HepG2 (cell line): ENCODE measurements around the gene AGAP1. TPM values are rescaled to one million over a fixed set of nuclear protein-coding genes. Genes with fewer than 3 reads are reported as not detected.

Source experiments
- ETV6 ChIP-seq: sonication (generic); formaldehyde crosslinking; conservative IDR thresholded peaks from 2 replicates; pipeline ENCODE4 v1.4.0; 2020; ENCODE audit warnings: missing genetic modification reagents
- GMEB1 ChIP-seq: sonication (generic); formaldehyde crosslinking; IDR thresholded peaks from 2 replicates; pipeline ENCODE4 v1.5.1; 2020; ENCODE audit warnings: missing genetic modification reagents, mild to moderate bottlenecking, borderline replicate concordance
- HMG20A ChIP-seq: IDR thresholded peaks from 2 replicates; pipeline ENCODE4 v1.6.1; 2016; ENCODE audit warnings: borderline replicate concordance
- KMT2B ChIP-seq: IDR thresholded peaks from 2 replicates; pipeline ENCODE4 v1.6.1; 2016; ENCODE audit warnings: missing genetic modification reagents, missing compliant biosample characterization
- MAFK ChIP-seq, 2 experiments: IDR thresholded peaks in 1 of 2; conservative IDR thresholded peaks in 1 of 2; 2 replicates each; pipeline ENCODE4 v1.6.1; 2011; ENCODE audit warnings: improper control_type of control experiment in 2 of 2, low read length in 2 of 2
- MEIS1 ChIP-seq: sonication (generic); formaldehyde crosslinking; IDR thresholded peaks from 2 replicates; pipeline ENCODE4 v1.9.0; 2021; ENCODE audit warnings: mild to moderate bottlenecking, missing genetic modification reagents, moderate library complexity, borderline replicate concordance
- PHF20 ChIP-seq: sonication (generic); formaldehyde crosslinking; IDR thresholded peaks from 2 replicates; pipeline ENCODE4 v1.5.0; 2020; ENCODE audit warnings: mild to moderate bottlenecking, missing genetic modification reagents
- PLRG1 ChIP-seq: fragments of 450-650 bp; conservative IDR thresholded peaks from 2 replicates; pipeline ENCODE4 v1.6.1; 2016
- TOE1 ChIP-seq: sonication (generic); formaldehyde crosslinking; IDR thresholded peaks from 2 replicates; pipeline ENCODE4 v1.4.0; 2020; ENCODE audit warnings: mild to moderate bottlenecking, missing genetic modification reagents
- U2AF2 ChIP-seq: fragments of 200-400 bp; formaldehyde crosslinking; IDR thresholded peaks from 2 replicates; pipeline ENCODE4 v1.6.1; 2017; ENCODE audit warnings: low read depth, mild to moderate bottlenecking, low read length
- ZNF138 ChIP-seq: sonication (generic); formaldehyde crosslinking; IDR thresholded peaks from 2 replicates; pipeline ENCODE4 v1.5.0; 2020; ENCODE audit warnings: mild to moderate bottlenecking, low read depth, missing genetic modification reagents
- ZNF337 ChIP-seq: sonication (generic); formaldehyde crosslinking; IDR thresholded peaks from 2 replicates; pipeline ENCODE4 v1.5.1; 2020; ENCODE audit warnings: missing genetic modification reagents, low read depth, mild to moderate bottlenecking, borderline replicate concordance
- ZNF362 ChIP-seq: sonication (generic); formaldehyde crosslinking; IDR thresholded peaks from 2 replicates; pipeline ENCODE4 v1.4.0; 2020; ENCODE audit warnings: missing genetic modification reagents, mild to moderate bottlenecking, borderline replicate concordance
- ZNF790 ChIP-seq: sonication (generic); formaldehyde crosslinking; IDR thresholded peaks from 2 replicates; pipeline ENCODE4 v1.8.0; 2022; ENCODE audit warnings: missing genetic modification reagents, mild to moderate bottlenecking, borderline replicate concordance
- polyA plus RNA-seq, 8 experiments: library from polyadenylated mRNA; depleted of rRNA in 3 of 8; stranded (reverse) in 7 of 8; unstranded in 1 of 8; fragments of >200 nt; fragmentation: Illumina TruSeq in 4 of 8; extraction: Trizol in 4 of 8; gene quantifications; 2 replicates each; pipeline versions ENCODE4 v1.2.1 to v1.2.3, GENCODE V29; 2011 to 2016; ENCODE audit warnings: low read depth in 4 of 8, missing spikeins in 1 of 8, mixed read lengths in 1 of 8; ENCODE audit not compliant: insufficient read depth in 1 of 8
- total RNA-seq, 5 experiments: library from RNA; depleted of rRNA; stranded (reverse); fragments of >200 nt; fragmentation: Illumina TruSeq; extraction: Trizol; gene quantifications; 2 replicates each; pipeline ENCODE4 v1.2.3, GENCODE V29; 2016; ENCODE audit warnings: low read depth in 1 of 5
- TF ChIP-seq, protein P1 (sequence below): sonication (generic); formaldehyde crosslinking; IDR thresholded peaks from 2 replicates; pipeline ENCODE4 v1.5.0; 2020; ENCODE audit warnings: missing genetic modification reagents
- TF ChIP-seq, protein P2 (sequence below): sonication (generic); formaldehyde crosslinking; IDR thresholded peaks from 2 replicates; pipeline ENCODE4 v1.4.0; 2020; ENCODE audit warnings: missing genetic modification reagents
- TF ChIP-seq, protein P3 (sequence below): sonication (generic); formaldehyde crosslinking; IDR thresholded peaks from 2 replicates; pipeline ENCODE4 v1.4.0; 2020; ENCODE audit warnings: mild to moderate bottlenecking, missing genetic modification reagents
- TF ChIP-seq, protein P4 (sequence below): sonication (generic); formaldehyde crosslinking; IDR thresholded peaks from 2 replicates; pipeline ENCODE4 v1.5.0; 2020; ENCODE audit warnings: missing genetic modification reagents

AGAP1 gene
- total and polyA plus RNA-seq, 2 of the 13 experiments (the other 11 are each of a cell fraction or from before 2014, with no cell fraction given): 21.2 to 32.7 TPM

DNA sequence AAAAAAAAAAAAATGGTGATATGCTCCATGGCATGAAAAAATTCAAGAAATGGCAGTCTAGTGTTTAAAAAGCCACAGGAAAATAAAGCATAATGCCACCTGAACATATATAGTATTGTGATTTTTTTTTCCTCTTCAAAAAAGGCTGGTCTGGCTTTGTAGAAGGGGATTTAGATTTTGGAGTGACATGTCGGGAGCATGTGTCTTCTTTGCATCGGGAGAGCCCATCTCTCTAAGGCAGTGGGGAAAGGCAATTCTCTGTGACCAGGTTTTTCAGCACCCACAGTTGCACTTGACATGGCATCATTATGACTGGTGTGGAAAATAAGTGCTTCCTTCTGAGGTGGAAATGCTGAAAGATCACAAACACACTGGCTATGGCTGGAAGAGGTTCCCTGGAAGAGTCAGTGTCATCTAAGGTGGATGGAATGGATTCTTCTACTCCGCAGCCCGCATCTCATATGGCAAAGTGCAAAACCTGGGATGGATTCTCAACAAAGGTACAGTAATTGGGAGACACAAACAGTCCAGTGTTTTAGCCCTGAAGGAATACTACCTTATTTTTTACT lies 172.5 kb downstream of the AGAP1 start (continued):
- peak; percentile 67; the same call in 1 of the 2 replicates for TF ChIP-seq GMEB1 (CRISPR knock-in tag)
- no peak for TF ChIP-seq U2AF2
- TF ChIP-seq MAFK (conservative IDR thresholded peaks at IDR 0.05 in 1 of 2, IDR thresholded peaks at IDR 0.05 in 1 of 2; ENCODE audit: low read length in 2 of 2): no peak
- no peak for TF ChIP-seq PLRG1
- TF ChIP-seq, protein P1, sequence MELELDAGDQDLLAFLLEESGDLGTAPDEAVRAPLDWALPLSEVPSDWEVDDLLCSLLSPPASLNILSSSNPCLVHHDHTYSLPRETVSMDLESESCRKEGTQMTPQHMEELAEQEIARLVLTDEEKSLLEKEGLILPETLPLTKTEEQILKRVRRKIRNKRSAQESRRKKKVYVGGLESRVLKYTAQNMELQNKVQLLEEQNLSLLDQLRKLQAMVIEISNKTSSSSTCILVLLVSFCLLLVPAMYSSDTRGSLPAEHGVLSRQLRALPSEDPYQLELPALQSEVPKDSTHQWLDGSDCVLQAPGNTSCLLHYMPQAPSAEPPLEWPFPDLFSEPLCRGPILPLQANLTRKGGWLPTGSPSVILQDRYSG (CRISPR knock-in tag): no peak
- TF ChIP-seq TOE1 (CRISPR knock-in tag): no peak
- TF ChIP-seq, protein P2, sequence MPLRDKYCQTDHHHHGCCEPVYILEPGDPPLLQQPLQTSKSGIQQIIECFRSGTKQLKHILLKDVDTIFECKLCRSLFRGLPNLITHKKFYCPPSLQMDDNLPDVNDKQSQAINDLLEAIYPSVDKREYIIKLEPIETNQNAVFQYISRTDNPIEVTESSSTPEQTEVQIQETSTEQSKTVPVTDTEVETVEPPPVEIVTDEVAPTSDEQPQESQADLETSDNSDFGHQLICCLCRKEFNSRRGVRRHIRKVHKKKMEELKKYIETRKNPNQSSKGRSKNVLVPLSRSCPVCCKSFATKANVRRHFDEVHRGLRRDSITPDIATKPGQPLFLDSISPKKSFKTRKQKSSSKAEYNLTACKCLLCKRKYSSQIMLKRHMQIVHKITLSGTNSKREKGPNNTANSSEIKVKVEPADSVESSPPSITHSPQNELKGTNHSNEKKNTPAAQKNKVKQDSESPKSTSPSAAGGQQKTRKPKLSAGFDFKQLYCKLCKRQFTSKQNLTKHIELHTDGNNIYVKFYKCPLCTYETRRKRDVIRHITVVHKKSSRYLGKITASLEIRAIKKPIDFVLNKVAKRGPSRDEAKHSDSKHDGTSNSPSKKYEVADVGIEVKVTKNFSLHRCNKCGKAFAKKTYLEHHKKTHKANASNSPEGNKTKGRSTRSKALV (CRISPR knock-in tag): 0 out of 2 replicates have a peak, but pooled peaks have one; percentile 45
- TF ChIP-seq ZNF138 (CRISPR knock-in tag): no peak
- TF ChIP-seq ZNF337 (CRISPR knock-in tag): no peak
- TF ChIP-seq MEIS1 (CRISPR knock-in tag): no peak
- no peak for TF ChIP-seq ZNF790
- TF ChIP-seq, protein P3, sequence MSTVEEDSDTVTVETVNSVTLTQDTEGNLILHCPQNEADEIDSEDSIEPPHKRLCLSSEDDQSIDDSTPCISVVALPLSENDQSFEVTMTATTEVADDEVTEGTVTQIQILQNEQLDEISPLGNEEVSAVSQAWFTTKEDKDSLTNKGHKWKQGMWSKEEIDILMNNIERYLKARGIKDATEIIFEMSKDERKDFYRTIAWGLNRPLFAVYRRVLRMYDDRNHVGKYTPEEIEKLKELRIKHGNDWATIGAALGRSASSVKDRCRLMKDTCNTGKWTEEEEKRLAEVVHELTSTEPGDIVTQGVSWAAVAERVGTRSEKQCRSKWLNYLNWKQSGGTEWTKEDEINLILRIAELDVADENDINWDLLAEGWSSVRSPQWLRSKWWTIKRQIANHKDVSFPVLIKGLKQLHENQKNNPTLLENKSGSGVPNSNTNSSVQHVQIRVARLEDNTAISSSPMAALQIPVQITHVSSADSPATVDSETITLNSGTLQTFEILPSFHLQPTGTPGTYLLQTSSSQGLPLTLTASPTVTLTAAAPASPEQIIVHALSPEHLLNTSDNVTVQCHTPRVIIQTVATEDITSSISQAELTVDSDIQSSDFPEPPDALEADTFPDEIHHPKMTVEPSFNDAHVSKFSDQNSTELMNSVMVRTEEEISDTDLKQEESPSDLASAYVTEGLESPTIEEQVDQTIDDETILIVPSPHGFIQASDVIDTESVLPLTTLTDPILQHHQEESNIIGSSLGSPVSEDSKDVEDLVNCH (CRISPR knock-in tag): no peak
- no peak for TF ChIP-seq HMG20A
- TF ChIP-seq ZNF362 (CRISPR knock-in tag): no peak
- TF ChIP-seq, protein P4, sequence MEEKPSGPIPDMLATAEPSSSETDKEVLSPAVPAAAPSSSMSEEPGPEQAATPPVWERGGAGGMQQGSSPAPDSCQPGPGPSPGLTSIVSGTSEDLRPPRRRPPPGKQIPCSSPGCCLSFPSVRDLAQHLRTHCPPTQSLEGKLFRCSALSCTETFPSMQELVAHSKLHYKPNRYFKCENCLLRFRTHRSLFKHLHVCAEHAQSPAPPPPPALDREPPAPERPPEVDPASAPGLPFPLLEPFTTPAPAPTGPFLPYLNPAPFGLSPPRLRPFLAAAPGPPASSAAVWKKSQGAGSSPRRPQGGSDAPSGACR (CRISPR knock-in tag): 0 out of 2 replicates have a peak, but pooled peaks have one; percentile 33
- peak; percentile 25; the same call in 1 of the 2 replicates for TF ChIP-seq KMT2B (CRISPR knock-in tag)
- no peak for TF ChIP-seq PHF20
- no peak for TF ChIP-seq ETV6
